Heart right ventricle (tissue), 16 donors: Measurements from ENCODE around the gene PTPRG. TPM values are rescaled to one million over a fixed set of nuclear protein-coding genes. Genes with fewer than 3 reads are reported as not detected.

Source experiments
- ATAC-seq, 8 donors: fragments of 200-7000 bp; cut with Tn5 transposase; one replicate each; pipeline ENCODE4 v1.9.1; 2020; ENCODE audit warnings: mild to moderate bottlenecking in 8 of 8, moderate library complexity in 8 of 8, moderate number of reproducible peaks in 1 of 8
- DNase-seq, 2 donors: peaks; one replicate each; pipeline ENCODE4 v3.0.0-alpha.2; 2020
- H3K27ac ChIP-seq, 10 donors: fragments of 200-600 bp; sonication (generic) in 2 of 10; one replicate each; pipeline versions ENCODE4 v1.5.0 to v1.8.0; 2020 to 2022; ENCODE audit warnings: mild to moderate bottlenecking in 3 of 10
- H3K27me3 ChIP-seq, 7 donors: fragments of 200-600 bp; one replicate each; pipeline ENCODE4 v1.8.0; 2021 to 2022; ENCODE audit warnings: mild to moderate bottlenecking in 2 of 7
- H3K36me3 ChIP-seq, 9 donors: fragments of 200-600 bp; sonication (generic) in 1 of 9; one replicate each; pipeline versions ENCODE4 v1.5.0 to v1.8.0; 2020 to 2022; ENCODE audit warnings: mild to moderate bottlenecking in 2 of 9
- H3K4me1 ChIP-seq, 9 donors: fragments of 200-600 bp; sonication (generic) in 1 of 9; one replicate each; pipeline versions ENCODE4 v1.5.0 to v1.8.0; 2020 to 2022; ENCODE audit warnings: mild to moderate bottlenecking in 4 of 9
- H3K4me3 ChIP-seq, 10 donors: fragments of 200-600 bp; sonication (generic) in 2 of 10; one replicate each; pipeline versions ENCODE4 v1.5.0 to v1.8.0; 2020 to 2022; ENCODE audit warnings: mild to moderate bottlenecking in 7 of 10, moderate library complexity in 2 of 10
- H3K9me3 ChIP-seq, 11 donors: fragments of 200-600 bp in 10 of 11; sonication (generic) in 2 of 11; one replicate each; pipeline versions ENCODE4 v1.5.0 to v1.8.0; 2013 to 2022; ENCODE audit warnings: mild to moderate bottlenecking in 2 of 11, control low read depth in 1 of 11, moderate library complexity in 1 of 11
- CTCF ChIP-seq, 9 donors: fragments of 200-600 bp; sonication (generic) in 2 of 9; IDR thresholded peaks; one replicate each; pipeline versions ENCODE4 v1.5.0 to v1.8.0; 2021 to 2022; ENCODE audit warnings: antibody characterized with exemption in 9 of 9, mild to moderate bottlenecking in 5 of 9, moderate library complexity in 1 of 9
- WGBS, 2 donors: extraction: QIAGEN DNeasy Blood & Tissue Kit; methylation state at CpG; one replicate each; pipeline ENCODE4 v1.1.7; 2013; ENCODE audit warnings: inconsistent platforms in 1 of 2; 5-methylcytosine and 5-hydroxymethylcytosine counted together
- intact Hi-C, 10 donors: fragments of 100-400 bp; cut with DNase I; formaldehyde crosslinking; loops; one replicate each; pipeline versions ENCODE4 v1.11.1 to v1.14.2; 2022
- polyA plus RNA-seq, 2 donors: library from polyadenylated mRNA; stranded (reverse); fragments of 200-250 nt; gene quantifications; one replicate each; pipeline ENCODE4 v1.2.3, GENCODE V29; 2013
- total RNA-seq, 10 donors: library from RNA; stranded (reverse); fragmentation: NEBNext Ultra II Directional in 3 of 10; extraction: Animal tissue kit (Norgen Biotek cat#: 25700) in 3 of 10; gene quantifications; one replicate each; pipeline versions ENCODE4 v1.2.1 to v1.2.4, GENCODE V29; 2021 to 2023
- donor health status: Arrhythmogenic right ventricular cardiomyopathy.
- donor health status: ischemic (EF 13 %, LVEDD 7.1; RV severe dilation, severe dysfunction).
- donor health status: healthy with polysubstance abuse.
- donor health status: DM: no; HTN: yes; CAD: no.
- donor health status: DM: no; HTN: no; CAD: no.
- donor health status: ischemic (EF 25% LVEDD 6.9; RV normal size, moderate dysfunction).
- donor health status: ischemic (EF 25% LVEDD 5.7; RV mildly dilated, moderate dysfunction).
- donor health status: healthy.
- donor health status: DM: yes; HTN: yes; CAD: no.
- donor health status: Ischemic cardiomyopathy.
- donor health status: ischemic (EF 35%, LVEDD 5.7; RV mildly dilated, moderate dysfunction).
- donor health status: nonischemic (EF 11% LVEDD 7.7; RV severe dilation, severe dysfunction).
- donor health status: DM: yes; HTN: yes; CAD: no.
- donor health status: PGD.
- donor health status: ischemic (EF 29% LVEDD 5.4; RV normal size, mild dysfunction).
- donor health status: nonischemic (EF 23%, LVEDD 6.1; RV moderate dilation, normal function).

Gene PTPRG
- total and polyA plus RNA-seq, 12 donors = 10.1 to 38.3 (median 32.6) TPM

- H3K27ac ChIP-seq = no peak overlapping the region
- no peak for DNase-seq
- no peak overlapping the region for H3K4me3 ChIP-seq
- WGBS, 2 donors = 88 to 92% methylated on average over 9 of the region's 9 CpGs
- no peaks in the 10 kb centered on the region for H3K9me3 ChIP-seq
- intact Hi-C loops = loop anchor here in 1 of 10 donors (5.0 kb wide), 1 partner anchor 45 kb away; no protein-coding TSS in a partner anchor
- peaks cover 0 to 13% (median 0%) of the 10 kb centered on the region in 9 donors for H3K36me3 ChIP-seq
- no peaks in the 10 kb centered on the region for H3K27me3 ChIP-seq
- ATAC-seq = peak in 1 of 8 donors; percentile 34
- TF ChIP-seq CTCF (IDR thresholded peaks at IDR 0.05) = no peak
- peaks cover 0 to 52% (median 17%) of the 10 kb centered on the region in 9 donors for H3K4me1 ChIP-seq
Observed at GRCh38 chr3:62142331-62143085, 581.1 kb downstream of the PTPRG start.

DNA sequence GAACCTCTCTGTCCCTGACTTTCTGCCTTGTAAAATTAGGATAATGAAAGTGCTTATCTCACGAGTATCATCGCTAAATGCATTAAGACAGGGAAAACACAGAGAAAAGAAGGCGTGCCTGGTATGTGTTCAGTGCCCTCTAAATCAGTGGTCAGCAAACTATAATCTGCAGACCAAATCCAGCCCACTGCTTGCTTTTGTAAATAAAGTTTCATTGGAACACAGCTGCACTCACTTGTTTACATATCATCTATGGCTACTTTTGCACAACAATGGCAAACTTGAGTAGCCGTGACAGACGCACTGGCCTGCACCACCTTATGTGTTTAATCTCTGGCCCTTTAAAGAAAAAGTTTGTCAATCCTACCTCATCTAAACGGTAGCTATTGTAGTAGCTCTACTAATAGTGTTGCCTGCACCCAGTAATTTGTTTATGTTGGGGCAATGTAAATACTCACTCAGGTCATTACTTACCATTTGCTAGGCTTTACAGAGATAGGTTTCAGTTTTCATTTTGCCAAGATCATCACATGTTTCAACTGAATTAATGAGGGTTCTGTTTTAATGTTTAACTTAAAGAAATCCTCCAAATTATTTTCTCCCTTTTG is 582.6 kb downstream of the PTPRG start:
- H3K9me3 ChIP-seq = no peaks in the 10 kb centered on the region
- no peak for TF ChIP-seq CTCF (IDR thresholded peaks at IDR 0.05)
- no peaks in the 10 kb centered on the region for H3K27me3 ChIP-seq
- peaks cover 0 to 13% (median 0%) of the 10 kb centered on the region in 9 donors for H3K36me3 ChIP-seq
- peak overlapping the region in 5 of 10 donors; percentile 6 to 79 (median 56) for H3K27ac ChIP-seq
- peaks cover 0 to 52% (median 17%) of the 10 kb centered on the region in 9 donors for H3K4me1 ChIP-seq
- DNase-seq (no peak), ATAC-seq (peak in 3 of 8 donors; percentile 9 to 27 (median 13))
- 71 to 72% methylated on average over 6 of the region's 6 CpGs for WGBS, 2 donors
- intact Hi-C loops = loop anchor here in 1 of 10 donors (5.0 kb wide), 1 partner anchor 43 kb away; no protein-coding TSS in a partner anchor
- H3K4me3 ChIP-seq = no peak overlapping the region

DNA sequence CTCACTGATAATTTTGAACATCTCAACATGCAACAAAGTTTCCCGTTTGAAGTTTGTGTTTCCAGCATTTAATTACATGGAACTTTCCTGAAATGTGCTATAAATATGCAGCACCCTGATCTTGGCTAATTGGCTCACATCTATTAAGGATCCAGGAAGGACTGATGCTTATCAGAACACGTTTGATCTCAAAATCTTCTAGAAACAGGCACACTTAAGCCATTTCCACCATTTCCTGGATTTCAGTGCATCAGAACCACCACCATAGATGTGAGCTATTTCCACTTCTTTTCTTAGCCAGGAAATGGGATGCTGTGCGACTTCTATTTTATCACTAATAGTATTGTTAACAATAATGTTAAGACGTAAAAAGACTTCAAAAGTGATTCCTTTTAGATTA is 583.1 kb downstream of the PTPRG start:
- H3K9me3 ChIP-seq = no peaks in the 10 kb centered on the region
- 51 to 64% methylated on average over 4 of the region's 4 CpGs for WGBS, 2 donors
- DNase-seq (no peak), ATAC-seq (peak in 6 of 8 donors; percentile 28 to 84 (median 74))
- peak overlapping the region in 6 of 10 donors; percentile 41 to 79 (median 68) for H3K27ac ChIP-seq
- peaks cover 0 to 10% (median 0%) of the 10 kb centered on the region in 9 donors for H3K36me3 ChIP-seq
- H3K4me3 ChIP-seq = no peak overlapping the region
- peaks cover 0 to 52% (median 17%) of the 10 kb centered on the region in 9 donors for H3K4me1 ChIP-seq
- no peaks in the 10 kb centered on the region for H3K27me3 ChIP-seq
- intact Hi-C loops = loop anchor here in 1 of 10 donors (5.0 kb wide), 1 partner anchor 43 kb away; no protein-coding TSS in a partner anchor
- TF ChIP-seq CTCF (IDR thresholded peaks at IDR 0.05) = no peak

DNA sequence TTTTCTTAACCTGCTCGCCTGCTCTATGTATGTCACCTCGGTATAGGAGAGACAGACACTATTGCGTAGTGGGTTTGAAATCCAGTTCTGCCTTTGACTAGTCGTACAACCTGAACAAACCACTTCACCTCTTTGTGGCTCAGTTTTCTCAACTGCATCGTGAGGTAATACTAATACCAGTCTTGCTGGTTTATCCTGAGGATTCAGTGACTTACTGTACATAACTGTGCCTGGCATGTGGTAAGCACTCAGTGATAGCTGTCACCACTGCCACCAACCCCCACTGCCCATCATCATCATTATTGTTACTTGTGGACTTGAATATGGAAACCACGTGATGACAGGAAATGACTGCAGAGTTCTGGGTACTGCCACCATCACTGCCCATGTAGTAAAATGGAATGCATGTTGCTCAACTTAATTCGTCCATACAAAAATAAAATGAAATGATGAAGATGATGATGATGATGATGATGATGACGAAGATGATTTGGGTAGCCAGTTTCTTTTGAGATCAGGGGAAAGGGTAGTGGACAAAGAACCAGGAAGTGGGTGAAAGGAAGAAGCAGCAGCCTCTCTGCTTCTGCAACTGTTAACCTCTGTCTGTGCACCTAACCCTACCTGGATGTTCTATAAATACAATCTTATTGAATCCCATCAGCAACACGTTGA is 583.9 kb downstream of the PTPRG start:
- H3K9me3 ChIP-seq = no peaks in the 10 kb centered on the region
- DNase-seq (no peak), ATAC-seq (peak in 2 of 8 donors; percentile 13 to 29)
- TF ChIP-seq CTCF (IDR thresholded peaks at IDR 0.05) = no peak
- intact Hi-C loops = no loop called here
- H3K27ac ChIP-seq = peak overlapping the region; percentile 11 to 79 (median 60)
- H3K27me3 ChIP-seq = no peaks in the 10 kb centered on the region
- H3K4me1 ChIP-seq = peaks cover 0 to 57% (median 17%) of the 10 kb centered on the region in 9 donors
- 81% methylated on average over 9 of the region's 9 CpGs for WGBS, 2 donors
- H3K36me3 ChIP-seq = peaks cover 0 to 3% (median 0%) of the 10 kb centered on the region in 9 donors
- H3K4me3 ChIP-seq = no peak overlapping the region
